K562 (cell line): ENCODE measurements around the gene AK5. TPM values are rescaled to one million over a fixed set of nuclear protein-coding genes. Genes with fewer than 3 reads are reported as not detected.

ENCODE experiments used
- CBX3 ChIP-seq, 2 experiments: IDR thresholded peaks; 1 replicate in 1 of 2; 2 replicates in 1 of 2; pipeline ENCODE4 v1.6.1; 2012; ENCODE audit warnings: inconsistent platforms in 2 of 2, low read length in 2 of 2, borderline replicate concordance in 1 of 2, control low read depth in 1 of 2
- CTBP1 ChIP-seq: fragments of 450-650 bp; IDR thresholded peaks from 2 replicates; pipeline ENCODE4 v1.6.1; 2016; ENCODE audit warnings: borderline replicate concordance
- DPF2 ChIP-seq: fragments of 450-650 bp; IDR thresholded peaks from 2 replicates; pipeline ENCODE4 v1.6.1; 2016
- FOXK1 ChIP-seq: sonication (generic); formaldehyde crosslinking; IDR thresholded peaks from 2 replicates; pipeline ENCODE4 v1.8.0; 2022; ENCODE audit warnings: missing genetic modification reagents, mild to moderate bottlenecking, borderline replicate concordance
- HLTF ChIP-seq: fragments of 450-650 bp; IDR thresholded peaks from 2 replicates; pipeline ENCODE4 v1.6.1; 2016
- KLF10 ChIP-seq: fragments of 250-450 bp; sonication (Bioruptor Pico); IDR thresholded peaks from 2 replicates; pipeline ENCODE4 v1.6.1; 2021; ENCODE audit warnings: matching md5 sums
- MECOM ChIP-seq: fragments of 250-450 bp; sonication (Bioruptor Pico); IDR thresholded peaks from 2 replicates; pipeline ENCODE4 v1.8.0; 2022; ENCODE audit warnings: inconsistent platforms
- MYBL2 ChIP-seq, 2 experiments: fragments of 450-650 bp in 1 of 2; sonication (generic) in 1 of 2; formaldehyde crosslinking in 1 of 2; IDR thresholded peaks; 2 replicates each; pipeline versions ENCODE4 v1.6.1 to v1.8.1; 2017 to 2022; ENCODE audit warnings: borderline replicate concordance in 1 of 2, inconsistent platforms in 1 of 2, low read depth in 1 of 2, mild to moderate bottlenecking in 1 of 2, missing genetic modification reagents in 1 of 2, moderate library complexity in 1 of 2
- NFXL1 ChIP-seq: fragments of 450-650 bp; formaldehyde crosslinking; IDR thresholded peaks from 2 replicates; pipeline ENCODE4 v1.4.0; 2021; ENCODE audit warnings: mild to moderate bottlenecking
- POLR3G ChIP-seq: IDR thresholded peaks from 2 replicates; pipeline ENCODE4 v1.6.1; 2011; ENCODE audit not compliant: insufficient read length, insufficient replicate concordance; ENCODE audit errors: extremely low read depth
- PRPF4 ChIP-seq: fragments of 200-400 bp; formaldehyde crosslinking; IDR thresholded peaks from one replicate; pipeline ENCODE4 v1.6.1; 2017; ENCODE audit warnings: low read length, low read depth, mild to moderate bottlenecking; ENCODE audit not compliant: insufficient read depth, poor library complexity, severe bottlenecking
- RFX7 ChIP-seq: fragments of 250-450 bp; sonication (Bioruptor Pico); IDR thresholded peaks from 2 replicates; pipeline ENCODE4 v1.5.1; 2021; ENCODE audit warnings: mild to moderate bottlenecking
- SIN3A ChIP-seq, 2 experiments: fragments of 150-350 bp in 1 of 2; IDR thresholded peaks; 2 replicates each; pipeline ENCODE4 v1.6.1; 2011 to 2016; ENCODE audit warnings: borderline replicate concordance in 2 of 2, low read depth in 2 of 2, low read length in 2 of 2, mild to moderate bottlenecking in 2 of 2, moderate library complexity in 2 of 2; ENCODE audit not compliant: control insufficient read depth in 1 of 2
- SMARCA4 ChIP-seq: fragments of 450-650 bp; IDR thresholded peaks from 2 replicates; pipeline ENCODE4 v1.6.1; 2016
- SP2 ChIP-seq: IDR thresholded peaks from 2 replicates; pipeline ENCODE4 v1.6.1; 2011; ENCODE audit warnings: mild to moderate bottlenecking, low read depth, low read length, moderate library complexity; ENCODE audit not compliant: poor library complexity, severe bottlenecking; ENCODE audit errors: extremely low read depth
- SREBF1 ChIP-seq: fragments of 150-350 bp; IDR thresholded peaks from 2 replicates; pipeline ENCODE4 v1.6.1; 2014; ENCODE audit warnings: antibody characterized with exemption, low read depth, low read length, borderline replicate concordance
- SUPT5H ChIP-seq: fragments of 450-650 bp; IDR thresholded peaks from 2 replicates; pipeline ENCODE4 v1.6.1; 2016
- TEAD2 ChIP-seq: fragments of 450-650 bp; IDR thresholded peaks from 2 replicates; pipeline ENCODE4 v1.6.1; 2016; ENCODE audit warnings: missing genetic modification characterization, control low read depth, missing compliant biosample characterization
- ZBTB8A ChIP-seq: fragments of 450-650 bp; IDR thresholded peaks from 2 replicates; pipeline ENCODE4 v1.6.1; 2018; ENCODE audit warnings: mild to moderate bottlenecking, moderate library complexity; ENCODE audit not compliant: partially characterized antibody
- ZNF121 ChIP-seq: sonication (generic); formaldehyde crosslinking; conservative IDR thresholded peaks from 2 replicates; pipeline ENCODE4 v1.8.0; 2022; ENCODE audit warnings: missing genetic modification reagents
- ZNF263 ChIP-seq: sonication (generic); formaldehyde crosslinking; IDR thresholded peaks from 2 replicates; pipeline ENCODE4 v1.8.0; 2022; ENCODE audit warnings: mild to moderate bottlenecking, missing genetic modification reagents, borderline replicate concordance
- ZNF431 ChIP-seq: sonication (generic); formaldehyde crosslinking; IDR thresholded peaks from 2 replicates; pipeline ENCODE4 v1.8.0; 2022; ENCODE audit warnings: mild to moderate bottlenecking, missing genetic modification reagents
- ZNF436 ChIP-seq: fragments of 250-450, 450-650 bp; sonication (Bioruptor Pico); formaldehyde crosslinking; IDR thresholded peaks from 2 replicates; pipeline ENCODE4 v1.7.0; 2020; ENCODE audit warnings: mild to moderate bottlenecking
- ZNF699 ChIP-seq: fragments of 250-450 bp; sonication (Bioruptor Pico); IDR thresholded peaks from 2 replicates; pipeline ENCODE4 v1.8.0; 2021; ENCODE audit warnings: mild to moderate bottlenecking, moderate library complexity; ENCODE audit not compliant: insufficient replicate concordance
- ZNF830 ChIP-seq: fragments of 250-450 bp; sonication (Bioruptor Pico); IDR thresholded peaks from 2 replicates; pipeline ENCODE4 v1.5.0; 2021; ENCODE audit warnings: mild to moderate bottlenecking
- polyA plus RNA-seq, 8 experiments: library from polyadenylated mRNA; depleted of rRNA in 4 of 8; stranded (reverse) in 5 of 8; unstranded in 3 of 8; fragments of >200 nt; fragmentation: Nextera tagmentation in 2 of 8; fragmentation: Illumina TruSeq in 1 of 8; extraction: Ambion mirVana in 2 of 8; extraction: Trizol in 1 of 8; gene quantifications; 2 replicates each; pipeline versions ENCODE4 v1.2.1 to v1.2.3, GENCODE V29; 2011 to 2014; ENCODE audit warnings: inconsistent platforms in 1 of 8, missing spikeins in 1 of 8
- total RNA-seq, 7 experiments: library from RNA; depleted of rRNA in 6 of 7; stranded (reverse); fragments of >200 nt in 6 of 7; fragmentation: Illumina TruSeq in 2 of 7; extraction: Trizol in 2 of 7; gene quantifications; 2 replicates each; pipeline versions ENCODE4 v1.2.1 to v1.2.3, GENCODE V29; 2011 to 2021; ENCODE audit warnings: low replicate concordance in 1 of 7
- TF ChIP-seq, protein P1 (sequence below), 2 experiments: IDR thresholded peaks; 2 replicates each; pipeline ENCODE4 v1.6.1; 2011; ENCODE audit warnings: borderline replicate concordance in 1 of 2, control low read depth in 1 of 2, low read depth in 1 of 2, low read length in 1 of 2, mild to moderate bottlenecking in 1 of 2, mixed read lengths in 1 of 2, moderate library complexity in 1 of 2; ENCODE audit not compliant: insufficient read depth in 1 of 2, insufficient read length in 1 of 2, poor library complexity in 1 of 2, severe bottlenecking in 1 of 2; ENCODE audit errors: extremely low read depth in 1 of 2
- TF ChIP-seq, protein P2 (sequence below): fragments of 250-450 bp; sonication (Bioruptor Pico); IDR thresholded peaks from 2 replicates; pipeline ENCODE4 v1.8.0; 2021; ENCODE audit warnings: borderline replicate concordance, mild to moderate bottlenecking, moderate library complexity; ENCODE audit not compliant: poor library complexity, severe bottlenecking
- TF ChIP-seq, protein P3 (sequence below): fragments of 250-450 bp; sonication (Bioruptor Pico); IDR thresholded peaks from 2 replicates; pipeline ENCODE4 v1.8.0; 2022; ENCODE audit warnings: inconsistent platforms, mild to moderate bottlenecking, moderate library complexity, borderline replicate concordance

Gene AK5
- total and polyA plus RNA-seq, 9 of the 15 experiments (the other 6 are each of a cell fraction or from before 2014, with no cell fraction given), result 0.06 TPM; not detected in 8

DNA sequence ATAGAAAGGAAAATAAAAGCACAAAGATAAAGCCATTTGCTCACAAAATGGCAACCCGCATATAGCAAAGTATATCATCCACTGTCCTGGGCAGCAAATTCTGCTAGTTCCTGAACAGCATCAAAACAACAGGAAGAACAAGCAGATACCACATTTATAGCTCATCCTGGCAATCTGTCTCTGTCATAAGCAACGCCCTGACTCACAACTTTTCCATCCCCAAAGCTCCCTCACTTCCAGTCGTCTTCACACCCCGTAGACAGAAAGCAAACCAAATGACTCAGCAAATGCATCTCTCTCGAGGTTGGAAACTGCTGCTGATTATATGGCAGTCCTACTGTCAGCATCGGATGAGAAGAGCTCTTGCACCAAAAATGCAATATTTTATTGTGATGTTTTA is 65.8 kb downstream of the AK5 start (continued):
- TF ChIP-seq ZNF436 (no peak), DPF2 (peak; percentile 53; the same call in 1 of the 2 replicates), RFX7 (CRISPR knock-in tag) (no peak), SIN3A (IDR thresholded peaks at IDR 0.05; ENCODE audit: borderline replicate concordance in 2 of 2, control insufficient read depth in 1 of 2, low read depth in 2 of 2, low read length in 2 of 2) (no peak), FOXK1 (no peak), ZNF431 (no peak), CTBP1 (peak; percentile 91), MECOM (CRISPR knock-in tag) (peak; percentile 92), TEAD2 (tag) (no peak), SMARCA4 (peak; percentile 43; the same call in 1 of the 2 replicates), ZNF699 (CRISPR knock-in tag) (no peak), ZNF121 (CRISPR knock-in tag) (no peak), NFXL1 (CRISPR knock-in tag) (no peak), ZNF830 (CRISPR knock-in tag) (no peak), ZNF263 (no peak), MYBL2 (IDR thresholded peaks at IDR 0.05; ENCODE audit: low read depth) (no peak), MYBL2 (CRISPR knock-in tag; IDR thresholded peaks at IDR 0.05; ENCODE audit: borderline replicate concordance) (no peak), HLTF (no peak), ZBTB8A (no peak), SUPT5H (no peak), POLR3G (no peak), CBX3 (IDR thresholded peaks at IDR 0.05; ENCODE audit: borderline replicate concordance in 1 of 2, low read length in 2 of 2) (peak in 1 of 2 experiments; percentile 57; a peak in 1 of 3 replicates), KLF10 (CRISPR knock-in tag) (no peak), PRPF4 (no peak), SREBF1 (no peak), SP2 (no peak)
- TF ChIP-seq, protein P1, sequence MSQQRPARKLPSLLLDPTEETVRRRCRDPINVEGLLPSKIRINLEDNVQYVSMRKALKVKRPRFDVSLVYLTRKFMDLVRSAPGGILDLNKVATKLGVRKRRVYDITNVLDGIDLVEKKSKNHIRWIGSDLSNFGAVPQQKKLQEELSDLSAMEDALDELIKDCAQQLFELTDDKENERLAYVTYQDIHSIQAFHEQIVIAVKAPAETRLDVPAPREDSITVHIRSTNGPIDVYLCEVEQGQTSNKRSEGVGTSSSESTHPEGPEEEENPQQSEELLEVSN (IDR thresholded peaks at IDR 0.05; ENCODE audit: borderline replicate concordance in 1 of 2, extremely low read depth in 1 of 2, insufficient read depth in 1 of 2, insufficient read length in 1 of 2, low read depth in 1 of 2, low read length in 1 of 2, poor library complexity in 1 of 2, severe bottlenecking in 1 of 2), result peak in 1 of 2 experiments; percentile 37
- TF ChIP-seq, protein P2, sequence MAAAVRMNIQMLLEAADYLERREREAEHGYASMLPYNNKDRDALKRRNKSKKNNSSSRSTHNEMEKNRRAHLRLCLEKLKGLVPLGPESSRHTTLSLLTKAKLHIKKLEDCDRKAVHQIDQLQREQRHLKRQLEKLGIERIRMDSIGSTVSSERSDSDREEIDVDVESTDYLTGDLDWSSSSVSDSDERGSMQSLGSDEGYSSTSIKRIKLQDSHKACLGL (CRISPR knock-in tag), result no peak
- TF ChIP-seq, protein P3, sequence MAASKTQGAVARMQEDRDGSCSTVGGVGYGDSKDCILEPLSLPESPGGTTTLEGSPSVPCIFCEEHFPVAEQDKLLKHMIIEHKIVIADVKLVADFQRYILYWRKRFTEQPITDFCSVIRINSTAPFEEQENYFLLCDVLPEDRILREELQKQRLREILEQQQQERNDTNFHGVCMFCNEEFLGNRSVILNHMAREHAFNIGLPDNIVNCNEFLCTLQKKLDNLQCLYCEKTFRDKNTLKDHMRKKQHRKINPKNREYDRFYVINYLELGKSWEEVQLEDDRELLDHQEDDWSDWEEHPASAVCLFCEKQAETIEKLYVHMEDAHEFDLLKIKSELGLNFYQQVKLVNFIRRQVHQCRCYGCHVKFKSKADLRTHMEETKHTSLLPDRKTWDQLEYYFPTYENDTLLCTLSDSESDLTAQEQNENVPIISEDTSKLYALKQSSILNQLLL, result no peak
